GM19043 (cell line): ENCODE results near the gene MEN1.
"Not testable (repeated sequence)": the region's sequence is repeated elsewhere in the genome, so short reads cannot be mapped to it uniquely, and the experiment has no call there.

ENCODE experiments used
- ATAC-seq: cut with Tn5 transposase; IDR thresholded peaks from one replicate; pipeline ENCODE4 v1.9.1; 2021; ENCODE audit warnings: low read depth; ENCODE audit not compliant: unreplicated experiment

The MEN1 gene

GRCh38 chr11:64834031-64834722, 23.8 kb upstream of the MEN1 start:
- ATAC-seq = no peak

GRCh38 chr11:64833509-64833908, 23.2 kb upstream of the MEN1 start:
- no peak for ATAC-seq

- no peak for ATAC-seq
These were observed 22.8 kb upstream of the MEN1 start for GRCh38 chr11:64833198-64833502.

GRCh38 chr11:64832467-64833197, 22.3 kb upstream of the MEN1 start:
- no peak for ATAC-seq

GRCh38 chr11:64831411-64831891, 21.1 kb upstream of the MEN1 start:
- ATAC-seq = no peak

GRCh38 chr11:64829536-64830251, 19.3 kb upstream of the MEN1 start:
- ATAC-seq = no peak

- no peak for ATAC-seq
These were observed 17.1 kb upstream of the MEN1 start for GRCh38 chr11:64827451-64827839.

GRCh38 chr11:64826578-64827450, 16.5 kb upstream of the MEN1 start:
- no peak for ATAC-seq

GRCh38 chr11:64826062-64826461, 15.7 kb upstream of the MEN1 start:
- ATAC-seq = no peak

GRCh38 chr11:64823568-64824119, 13.3 kb upstream of the MEN1 start:
- no peak for ATAC-seq

- no peak for ATAC-seq
These were observed 7.1 kb upstream of the MEN1 start for GRCh38 chr11:64817476-64817875.

- not testable (repeated sequence) for ATAC-seq
These were observed 5.1 kb upstream of the MEN1 start for GRCh38 chr11:64815433-64815832.

GRCh38 chr11:64814712-64815187, 4.4 kb upstream of the MEN1 start:
- ATAC-seq = peak; percentile 45

GRCh38 chr11:64813826-64814225, 3.5 kb upstream of the MEN1 start:
- ATAC-seq = no peak

- ATAC-seq = no peak
These were observed 531 bp upstream of the MEN1 start for GRCh38 chr11:64810891-64811272.

GRCh38 chr11:64809781-64810241, 540 bp downstream of the MEN1 start:
- ATAC-seq = no peak

GRCh38 chr11:64805481-64805880, 4.9 kb downstream of the MEN1 start:
- ATAC-seq = no peak

- ATAC-seq = no peak
These were observed 5.8 kb downstream of the MEN1 start for GRCh38 chr11:64804346-64805210.

- ATAC-seq = no peak
These were observed 6.5 kb downstream of the MEN1 start for GRCh38 chr11:64803846-64804345.
